Hematopoietic multipotent progenitor cell treated with erythropoietin and hydrocortisone succinate and interleukin-3 and kit ligand, for 17 days (in vitro differentiated cells): ENCODE measurements around the gene GRM8.

Experiments used
- DNase-seq: peaks from one replicate; pipeline ENCODE4 v3.0.0-alpha.2; 2015; ENCODE audit warnings: low spot score

GRM8 gene

GRCh38 chr7:127252778-127253280 is at the start of gene GRM8:
Gene GRM8, minus strand, starts transcription at chr7:127252941.
- DNase-seq = no peak

GRCh38 chr7:127290801-127291361 is 38.1 kb upstream of the GRM8 start:
- DNase-seq = no peak

- DNase-seq = no peak
Observed at GRCh38 chr7:127290116-127290655, 37.4 kb upstream of the GRM8 start.

GRCh38 chr7:127287133-127287532 is 34.4 kb upstream of the GRM8 start:
- no peak for DNase-seq

- DNase-seq = no peak
Observed at GRCh38 chr7:127270093-127270492, 17.4 kb upstream of the GRM8 start.

- no peak for DNase-seq
Observed at GRCh38 chr7:127266047-127266446, 13.3 kb upstream of the GRM8 start.

GRCh38 chr7:127264219-127264618 is 11.5 kb upstream of the GRM8 start:
- no peak for DNase-seq

- DNase-seq = no peak
Observed at GRCh38 chr7:127258111-127258510, 5.4 kb upstream of the GRM8 start.

- DNase-seq = no peak
Observed at GRCh38 chr7:127257086-127257485, 4.3 kb upstream of the GRM8 start.

GRCh38 chr7:127256041-127256725 is 3.4 kb upstream of the GRM8 start:
- DNase-seq = no peak

- no peak for DNase-seq
Observed at GRCh38 chr7:127254163-127254684, 1.5 kb upstream of the GRM8 start.

- no peak for DNase-seq
Observed at GRCh38 chr7:127253281-127254162, 781 bp upstream of the GRM8 start.

GRCh38 chr7:127252377-127252713 is 396 bp downstream of the GRM8 start:
- DNase-seq = no peak

- no peak for DNase-seq
Observed at GRCh38 chr7:127251465-127252376, 1.0 kb downstream of the GRM8 start.

- DNase-seq = no peak
Observed at GRCh38 chr7:127251036-127251464, 1.7 kb downstream of the GRM8 start.

- no peak for DNase-seq
Observed at GRCh38 chr7:127250312-127251035, 2.3 kb downstream of the GRM8 start.

GRCh38 chr7:127245607-127246006 is 7.1 kb downstream of the GRM8 start:
- no peak for DNase-seq

- DNase-seq = no peak
Observed at GRCh38 chr7:127245002-127245401, 7.7 kb downstream of the GRM8 start.

- no peak for DNase-seq
Observed at GRCh38 chr7:127239814-127240213, 12.9 kb downstream of the GRM8 start.

GRCh38 chr7:127233630-127234029 is 19.1 kb downstream of the GRM8 start:
- no peak for DNase-seq

GRCh38 chr7:127231415-127231814 is 21.3 kb downstream of the GRM8 start:
- DNase-seq = no peak
